Astrocyte (in vitro differentiated cells and primary cell): Measurements from ENCODE around the gene KRTAP5-3. TPM values are rescaled to one million over a fixed set of nuclear protein-coding genes. Genes with fewer than 3 reads are reported as not detected.
"Not testable (repeated sequence)": the region's sequence is repeated elsewhere in the genome, so short reads cannot be mapped to it uniquely, and the experiment has no call there.

Experiments
- DNase-seq: peaks from one replicate; pipeline ENCODE4 v3.0.0-alpha.2; 2010; ENCODE audit warnings: low read depth
- FAIRE-seq: peaks from 2 replicates; lab custom pipeline; 2011; peaks lifted over from hg19 to GRCh38; lab: Jason Lieb, UNC
- H2AFZ ChIP-seq: 2 replicates; pipeline ENCODE4 v1.6.0; 2012; ENCODE audit warnings: low read depth, low read length, inconsistent platforms
- H3K27ac ChIP-seq: 2 replicates; pipeline ENCODE4 v1.5.1; 2011; ENCODE audit warnings: low read depth, low read length, inconsistent platforms
- H3K27me3 ChIP-seq: 2 replicates; pipeline ENCODE4 v1.6.0; 2011; ENCODE audit warnings: low read length, inconsistent platforms; ENCODE audit not compliant: insufficient read depth
- H3K36me3 ChIP-seq: 2 replicates; pipeline ENCODE4 v1.5.1; 2011; ENCODE audit warnings: low read length, inconsistent platforms; ENCODE audit not compliant: insufficient read depth
- H3K4me1 ChIP-seq: 2 replicates; pipeline ENCODE4 v1.5.1; 2011; ENCODE audit warnings: low read length, inconsistent platforms; ENCODE audit not compliant: insufficient read depth
- H3K4me2 ChIP-seq: 2 replicates; pipeline ENCODE4 v1.6.0; 2012; ENCODE audit warnings: low read length, inconsistent platforms
- H3K4me3 ChIP-seq: 2 replicates; pipeline ENCODE4 v1.5.1; 2011; ENCODE audit warnings: low read depth, mild to moderate bottlenecking, low read length, inconsistent platforms; ENCODE audit not compliant: insufficient read depth
- H3K79me2 ChIP-seq: 2 replicates; pipeline ENCODE4 v1.6.0; 2012; ENCODE audit warnings: mild to moderate bottlenecking, low read length, inconsistent platforms; ENCODE audit not compliant: insufficient read depth
- H3K9ac ChIP-seq: 2 replicates; pipeline ENCODE4 v1.6.0; 2012; ENCODE audit warnings: mild to moderate bottlenecking, low read length, inconsistent platforms
- H3K9me3 ChIP-seq: 2 replicates; pipeline ENCODE4 v1.5.1; 2012; ENCODE audit warnings: low read depth, mild to moderate bottlenecking, low read length, inconsistent platforms; ENCODE audit not compliant: insufficient read depth
- H4K20me1 ChIP-seq: 2 replicates; pipeline ENCODE4 v1.6.0; 2012; ENCODE audit warnings: low read length, inconsistent platforms; ENCODE audit not compliant: insufficient read depth
- H3K27ac Mint-ChIP-seq: one replicate; pipeline ENCODE4 v1.8.0; 2021; ENCODE audit warnings: mild to moderate bottlenecking, mixed read lengths; ENCODE audit not compliant: unreplicated experiment
- H3K27me3 Mint-ChIP-seq: one replicate; pipeline ENCODE4 v1.8.0; 2021; ENCODE audit warnings: low read depth, mixed read lengths; ENCODE audit not compliant: unreplicated experiment
- H3K36me3 Mint-ChIP-seq: one replicate; pipeline ENCODE4 v1.8.0; 2021; ENCODE audit warnings: low read depth, mixed read lengths; ENCODE audit not compliant: unreplicated experiment
- H3K4me1 Mint-ChIP-seq: one replicate; pipeline ENCODE4 v1.8.0; 2021; ENCODE audit warnings: low read depth, mixed read lengths; ENCODE audit not compliant: unreplicated experiment
- H3K4me3 Mint-ChIP-seq: one replicate; pipeline ENCODE4 v1.8.0; 2021; ENCODE audit warnings: mild to moderate bottlenecking, moderate library complexity, mixed read lengths; ENCODE audit not compliant: unreplicated experiment
- H3K9me3 Mint-ChIP-seq: one replicate; pipeline ENCODE4 v1.8.0; 2021; ENCODE audit warnings: mild to moderate bottlenecking, mixed read lengths; ENCODE audit not compliant: unreplicated experiment
- EZH2 ChIP-seq: IDR thresholded peaks from 2 replicates; pipeline ENCODE4 v1.6.1; 2012; ENCODE audit warnings: mild to moderate bottlenecking, low read length, inconsistent platforms; ENCODE audit not compliant: insufficient read depth
- total RNA-seq: library from RNA; stranded (reverse); gene quantifications from 2 replicates; pipeline ENCODE4 v1.2.1, GENCODE V29; 2021
- TF ChIP-seq, protein P1 (sequence below): IDR thresholded peaks from 2 replicates; pipeline ENCODE4 v1.5.1; 2011; ENCODE audit warnings: low read depth, mild to moderate bottlenecking, inconsistent platforms, low read length, moderate library complexity; ENCODE audit not compliant: insufficient read depth

Gene KRTAP5-3
- total RNA-seq, 1 donor from 2014 or later = not detected

GRCh38 chr11:1598816-1599215 lies 9.4 kb downstream of the KRTAP5-3 start:
- H3K27ac ChIP-seq = no peak overlapping the region
- no peak overlapping the region for H3K4me3 Mint-ChIP-seq

DNA sequence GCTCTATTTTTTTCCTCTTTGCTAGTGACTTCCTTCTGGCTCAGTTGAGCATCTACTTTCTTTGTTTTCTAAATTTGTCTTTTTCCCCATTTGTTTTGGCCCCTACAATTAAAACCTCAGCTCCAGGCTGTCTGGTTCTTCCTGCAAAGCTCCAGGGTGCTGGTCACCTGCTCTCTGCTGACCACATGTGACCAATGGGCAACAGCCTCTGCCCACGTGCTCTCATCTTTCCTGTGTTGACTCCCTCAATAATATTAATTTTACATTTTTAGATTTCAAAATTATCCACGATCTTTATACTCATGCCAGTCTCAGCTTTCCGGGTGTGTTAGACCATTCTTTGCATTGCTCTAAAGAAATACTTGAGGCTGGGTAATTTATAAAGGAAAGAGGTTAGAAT lies 9.9 kb downstream of the KRTAP5-3 start:
- not testable (repeated sequence) for H3K4me3 ChIP-seq, H3K27ac Mint-ChIP-seq
- H3K27me3 Mint-ChIP-seq = peaks cover 69% of the 10 kb centered on the region

More at GRCh38 chr11:1598816-1599215, 9.4 kb downstream of the KRTAP5-3 start:
- Mint-ChIP-seq H3K9me3 (peaks cover 2% of the 10 kb centered on the region), H3K27me3 (peaks cover 69% of the 10 kb centered on the region), H3K36me3 (peaks cover 3% of the 10 kb centered on the region), H3K27ac (no peak overlapping the region), H3K4me1 (no peaks in the 10 kb centered on the region)
- H3K9me3 ChIP-seq = no peaks in the 10 kb centered on the region
- no peaks in the 10 kb centered on the region for H3K36me3 ChIP-seq
- no peak overlapping the region for H3K4me2 ChIP-seq
- H3K27me3 ChIP-seq = peaks cover 27% of the 10 kb centered on the region
- TF ChIP-seq, protein P1, sequence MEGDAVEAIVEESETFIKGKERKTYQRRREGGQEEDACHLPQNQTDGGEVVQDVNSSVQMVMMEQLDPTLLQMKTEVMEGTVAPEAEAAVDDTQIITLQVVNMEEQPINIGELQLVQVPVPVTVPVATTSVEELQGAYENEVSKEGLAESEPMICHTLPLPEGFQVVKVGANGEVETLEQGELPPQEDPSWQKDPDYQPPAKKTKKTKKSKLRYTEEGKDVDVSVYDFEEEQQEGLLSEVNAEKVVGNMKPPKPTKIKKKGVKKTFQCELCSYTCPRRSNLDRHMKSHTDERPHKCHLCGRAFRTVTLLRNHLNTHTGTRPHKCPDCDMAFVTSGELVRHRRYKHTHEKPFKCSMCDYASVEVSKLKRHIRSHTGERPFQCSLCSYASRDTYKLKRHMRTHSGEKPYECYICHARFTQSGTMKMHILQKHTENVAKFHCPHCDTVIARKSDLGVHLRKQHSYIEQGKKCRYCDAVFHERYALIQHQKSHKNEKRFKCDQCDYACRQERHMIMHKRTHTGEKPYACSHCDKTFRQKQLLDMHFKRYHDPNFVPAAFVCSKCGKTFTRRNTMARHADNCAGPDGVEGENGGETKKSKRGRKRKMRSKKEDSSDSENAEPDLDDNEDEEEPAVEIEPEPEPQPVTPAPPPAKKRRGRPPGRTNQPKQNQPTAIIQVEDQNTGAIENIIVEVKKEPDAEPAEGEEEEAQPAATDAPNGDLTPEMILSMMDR = no peak
- no peak for TF ChIP-seq EZH2
- no peaks in the 10 kb centered on the region for H3K79me2 ChIP-seq
- no peak overlapping the region for H2AFZ ChIP-seq
- H3K4me1 ChIP-seq = no peaks in the 10 kb centered on the region
- H3K4me3 ChIP-seq = no peak overlapping the region
- no peaks in the 10 kb centered on the region for H4K20me1 ChIP-seq
- no peak overlapping the region for H3K9ac ChIP-seq
- DNase-seq (no peak), FAIRE-seq (no peak)

GRCh38 chr11:1597994-1598380 lies 10.3 kb downstream of the KRTAP5-3 start, which contains the start of gene KRTAP5-2:
Gene KRTAP5-2 (minus strand): TSS chr11:1598294. CDS start chr11:1598250, 44 bp downstream.
- Mint-ChIP-seq H3K27me3 (peaks cover 69% of the 10 kb centered on the region), H3K4me3 (no peak within 1 kb of the TSS), H3K36me3 (peaks cover 3% of the 10 kb centered on the region), H3K4me1 (no peaks in the 10 kb centered on the region), H3K27ac (no peak within 1 kb of the TSS), H3K9me3 (peaks cover 2% of the 10 kb centered on the region)
- Histone ChIP-seq H3K4me2 (no peak within 1 kb of the TSS), H3K4me3 (no peak within 1 kb of the TSS), H3K27me3 (peaks cover 26% of the 10 kb centered on the region), H3K36me3 (no peaks in the 10 kb centered on the region), H3K9me3 (no peaks in the 10 kb centered on the region), H3K4me1 (no peaks in the 10 kb centered on the region), H3K9ac (no peak within 1 kb of the TSS), H3K79me2 (no peaks in the 10 kb centered on the region), H3K27ac (no peak within 1 kb of the TSS), H2AFZ (no peak within 1 kb of the TSS), H4K20me1 (no peaks in the 10 kb centered on the region)
- DNase-seq (no peak), FAIRE-seq (no peak)
- TF ChIP-seq EZH2 = no peak
- TF ChIP-seq, protein P1 = no peak

More for the DNA sequence above, 9.9 kb downstream of the KRTAP5-3 start:
- not testable (repeated sequence) for H4K20me1 ChIP-seq, H3K9me3 ChIP-seq, H3K27ac ChIP-seq, FAIRE-seq, H3K9ac ChIP-seq, H3K4me1 Mint-ChIP-seq, H3K4me1 ChIP-seq, H3K79me2 ChIP-seq, H3K36me3 Mint-ChIP-seq, H3K9me3 Mint-ChIP-seq, H3K4me2 ChIP-seq, H3K4me3 Mint-ChIP-seq, DNase-seq, H3K36me3 ChIP-seq, H2AFZ ChIP-seq
- peaks cover 29% of the 10 kb centered on the region for H3K27me3 ChIP-seq
